Right renal cortex interstitium (tissue), 3 donors: ENCODE results near the gene MSMB. TPM values are rescaled to one million over a fixed set of nuclear protein-coding genes. Genes with fewer than 3 reads are reported as not detected.
"Not testable (repeated sequence)": the region's sequence is repeated elsewhere in the genome, so short reads cannot be mapped to it uniquely, and the experiment has no call there.

ENCODE experiments used
- DNase-seq, 3 donors: peaks; one replicate each; pipeline ENCODE4 v3.0.0-alpha.2; 2013; ENCODE audit warnings: low read depth in 3 of 3, low spot score in 2 of 3
- polyA plus RNA-seq, 3 donors: library from polyadenylated mRNA; unstranded; fragments of 120-200 nt; gene quantifications; one replicate each; pipeline ENCODE4 v1.2.1, GENCODE V29; 2013; ENCODE audit not compliant: insufficient read length in 3 of 3

Gene MSMB, protein sequence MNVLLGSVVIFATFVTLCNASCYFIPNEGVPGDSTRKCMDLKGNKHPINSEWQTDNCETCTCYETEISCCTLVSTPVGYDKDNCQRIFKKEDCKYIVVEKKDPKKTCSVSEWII
- polyA plus RNA-seq, result not detected

DNA sequence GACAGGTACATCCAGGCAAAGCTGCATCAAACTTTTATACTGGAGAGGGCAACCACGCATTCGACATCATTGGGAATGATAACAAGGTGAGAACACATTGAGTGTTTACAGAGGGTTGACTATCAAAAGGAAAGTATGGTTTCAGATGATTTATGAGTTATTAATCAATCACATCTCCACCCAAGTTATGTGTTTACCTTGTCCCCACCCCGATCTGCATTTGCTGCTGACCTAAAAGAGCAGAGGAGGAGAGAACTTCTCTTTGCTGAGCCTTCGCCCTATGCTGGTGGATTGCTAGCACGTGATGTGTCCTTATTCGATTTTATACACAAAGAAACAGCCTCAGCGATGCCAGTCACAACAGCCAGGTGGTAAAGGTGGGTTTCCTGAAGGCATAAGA, at the start of gene MSMB:
Gene MSMB, minus strand, starts transcription at position 9 of the 400 bp plus-strand sequence. CDS start 32 bp downstream, outside the sequence.
- DNase-seq, result no peak

DNA sequence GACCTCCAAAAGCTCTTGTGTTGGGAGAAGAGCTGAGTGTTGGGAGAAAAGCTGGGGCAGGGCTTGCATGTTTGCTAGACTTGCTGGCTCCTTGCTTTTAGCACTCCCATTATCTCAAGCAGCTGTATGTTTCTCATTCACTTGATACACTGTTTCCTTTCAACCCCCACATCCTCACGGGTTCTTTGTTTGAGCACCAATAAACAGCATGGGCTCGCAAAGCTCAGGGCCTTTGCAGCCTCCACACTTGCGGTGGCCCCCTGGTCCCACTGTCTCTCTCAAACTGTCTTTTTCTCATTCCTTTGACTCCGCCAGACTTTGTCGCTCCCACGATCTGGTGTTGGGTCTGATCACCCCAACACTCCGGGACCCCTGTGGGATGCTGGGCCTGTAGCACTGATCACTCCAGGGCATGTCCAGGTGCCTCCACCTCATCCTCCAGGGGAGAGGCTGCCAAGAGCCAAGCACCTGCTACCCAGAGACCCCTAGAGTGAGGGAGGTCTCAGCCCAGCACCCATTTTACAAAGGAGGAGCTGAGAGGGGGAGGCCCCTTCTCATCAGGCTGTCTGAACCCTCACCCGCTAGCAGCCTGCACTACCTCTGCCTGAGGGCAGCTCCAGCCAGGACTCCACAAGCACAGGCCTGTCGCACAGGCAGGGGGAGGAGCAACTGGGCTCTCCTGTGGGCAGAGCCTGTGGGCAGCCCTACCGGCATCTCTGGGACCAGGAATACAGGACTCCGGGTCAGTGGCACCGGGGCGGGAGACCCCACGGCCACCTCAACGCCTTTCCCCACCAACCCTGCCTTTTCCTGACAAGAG, 49.1 kb upstream of the MSMB start:
- DNase-seq, result no peak

DNA sequence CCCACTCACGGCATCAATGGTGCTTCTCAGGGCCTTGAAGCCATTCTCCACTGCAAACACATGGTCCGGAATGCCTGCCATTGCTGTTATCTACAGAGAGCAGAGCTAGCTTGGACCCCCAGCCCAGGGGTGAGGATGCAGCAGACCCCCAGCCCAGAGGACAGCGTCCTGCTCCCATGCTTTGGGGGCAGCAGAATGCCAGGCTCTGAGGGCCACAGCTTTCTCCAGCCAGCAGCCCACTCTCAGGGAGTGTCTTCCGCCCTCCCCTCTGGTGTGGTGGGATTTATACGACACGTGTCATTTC, 48.1 kb upstream of the MSMB start:
- no peak for DNase-seq

DNA sequence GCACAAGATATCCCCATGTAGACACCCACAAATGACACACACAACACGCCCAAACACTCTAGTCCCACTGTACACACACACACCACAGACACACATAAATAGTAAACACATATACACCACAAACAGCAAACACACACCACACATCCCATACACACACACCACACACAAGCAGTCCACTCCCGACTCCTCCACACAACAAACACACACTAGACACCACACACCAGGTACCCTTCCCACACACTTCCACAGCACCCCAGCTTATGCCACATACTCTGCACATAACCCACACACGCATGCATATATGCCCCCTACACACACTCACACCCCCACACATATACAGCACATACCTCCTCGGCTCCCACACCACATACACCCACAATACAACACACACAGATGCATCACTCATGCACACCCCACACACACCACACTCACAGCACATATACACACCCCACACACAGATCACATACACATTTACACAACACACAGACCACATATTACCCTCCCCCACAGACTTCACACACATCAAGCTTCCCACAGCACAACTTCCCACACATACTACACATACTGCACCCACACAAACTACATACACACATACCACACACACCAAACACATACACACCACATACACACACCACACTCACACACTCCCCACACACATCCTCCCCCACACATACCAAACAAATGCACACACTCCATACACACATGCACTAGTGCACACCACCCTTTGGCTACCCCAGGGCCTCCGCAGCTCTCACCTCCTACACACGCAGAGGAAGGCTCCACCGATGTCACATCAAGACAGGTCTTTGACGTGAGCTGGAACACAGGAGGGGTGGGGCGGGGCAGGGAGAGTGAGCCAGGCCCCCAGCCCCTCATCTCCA, 47.5 kb upstream of the MSMB start:
- DNase-seq, result not testable (repeated sequence)

DNA sequence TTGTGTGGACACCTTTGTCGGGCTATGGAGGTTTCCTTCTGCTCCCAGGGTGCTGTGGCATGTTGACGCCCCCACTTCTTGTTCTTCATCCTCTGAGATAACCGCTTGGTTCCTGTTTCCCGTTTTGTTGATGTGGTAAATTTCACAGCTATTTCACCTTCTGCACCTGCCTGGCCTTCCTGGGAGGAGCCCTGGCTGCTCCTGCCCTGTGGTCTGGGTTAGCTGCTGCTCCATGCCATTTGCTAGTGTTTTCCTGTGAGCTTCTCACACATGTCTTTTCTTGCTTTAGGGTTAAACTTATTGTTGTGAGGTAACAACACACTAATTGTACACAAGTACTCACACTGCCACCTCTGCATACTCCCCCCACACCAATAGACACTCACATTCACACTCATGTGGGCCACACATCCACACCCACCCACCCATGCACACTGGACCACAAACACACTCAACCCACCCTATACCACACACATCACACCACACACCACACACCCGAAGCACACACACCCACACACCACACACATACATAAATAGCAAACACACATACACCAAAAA, 46.5 kb upstream of the MSMB start:
- no peak for DNase-seq

DNA sequence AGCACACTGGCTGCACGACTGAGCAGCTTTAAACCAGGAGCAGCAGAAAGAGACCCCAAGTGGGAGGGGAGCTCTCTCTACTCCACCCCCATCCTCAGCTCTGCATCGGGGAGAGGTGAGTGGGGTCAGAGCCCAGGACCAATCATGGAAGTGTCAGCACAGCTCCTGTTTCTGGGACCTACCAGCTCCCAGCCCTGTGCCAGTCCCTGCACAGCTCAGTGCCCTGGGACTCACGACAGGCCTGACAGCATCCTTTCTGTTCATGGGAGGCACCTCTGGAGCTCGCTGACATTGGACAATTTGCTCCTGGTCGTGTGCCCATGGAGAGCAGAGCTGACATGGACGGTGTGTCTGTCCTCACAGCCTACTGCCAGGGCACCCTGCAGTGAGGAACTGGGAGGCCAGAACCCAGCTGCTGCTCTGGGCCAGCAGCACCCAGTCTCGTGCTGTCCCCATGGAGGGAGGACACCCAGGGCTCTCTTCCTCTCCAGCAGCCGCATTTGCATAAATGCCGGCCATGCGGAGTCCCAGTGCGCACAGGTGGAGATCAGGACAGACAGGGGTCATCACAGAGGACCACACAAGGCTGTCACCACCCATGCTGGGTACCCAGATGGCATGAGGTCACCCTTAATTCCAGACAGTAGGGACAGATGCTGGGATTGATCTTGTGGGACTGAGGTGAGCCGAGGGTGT, 45.9 kb upstream of the MSMB start:
- no peak for DNase-seq

DNA sequence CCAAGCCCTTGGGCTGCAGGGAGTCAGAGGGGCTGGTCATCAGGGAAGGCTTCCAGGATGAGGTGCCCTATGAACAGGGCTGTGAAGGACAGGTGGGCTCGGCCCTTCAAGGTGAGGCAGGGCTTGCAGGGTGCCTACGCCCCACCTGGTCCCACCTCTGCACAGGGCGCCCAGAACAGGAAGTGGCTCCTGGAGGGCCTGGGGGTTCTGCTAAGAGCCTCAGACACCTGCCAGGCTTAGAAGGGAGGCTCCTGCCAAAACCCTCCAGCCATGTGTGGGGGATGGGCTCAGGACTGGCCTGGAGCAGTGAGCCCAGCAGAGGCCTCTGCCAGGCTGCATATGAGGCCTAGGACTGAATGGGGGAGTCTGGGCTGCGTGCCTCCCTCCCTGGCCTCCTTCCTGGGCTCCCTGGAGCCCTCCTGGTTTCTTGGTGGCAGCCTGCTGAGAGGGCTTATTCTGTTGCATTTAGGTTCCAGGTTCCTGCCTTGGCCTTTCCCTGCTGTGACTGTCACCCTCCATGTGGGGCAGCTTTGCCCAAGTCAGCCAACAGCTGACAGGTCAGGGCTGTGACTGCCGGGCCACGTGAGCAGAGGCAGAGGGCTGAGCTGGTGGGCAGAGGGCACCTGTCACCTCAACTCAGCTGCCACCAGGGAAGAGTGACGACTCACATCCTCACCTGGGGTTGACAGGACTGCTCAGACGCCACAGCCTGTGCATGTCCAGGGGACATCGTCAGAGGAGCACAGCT, 45.2 kb upstream of the MSMB start:
- DNase-seq, result no peak

DNA sequence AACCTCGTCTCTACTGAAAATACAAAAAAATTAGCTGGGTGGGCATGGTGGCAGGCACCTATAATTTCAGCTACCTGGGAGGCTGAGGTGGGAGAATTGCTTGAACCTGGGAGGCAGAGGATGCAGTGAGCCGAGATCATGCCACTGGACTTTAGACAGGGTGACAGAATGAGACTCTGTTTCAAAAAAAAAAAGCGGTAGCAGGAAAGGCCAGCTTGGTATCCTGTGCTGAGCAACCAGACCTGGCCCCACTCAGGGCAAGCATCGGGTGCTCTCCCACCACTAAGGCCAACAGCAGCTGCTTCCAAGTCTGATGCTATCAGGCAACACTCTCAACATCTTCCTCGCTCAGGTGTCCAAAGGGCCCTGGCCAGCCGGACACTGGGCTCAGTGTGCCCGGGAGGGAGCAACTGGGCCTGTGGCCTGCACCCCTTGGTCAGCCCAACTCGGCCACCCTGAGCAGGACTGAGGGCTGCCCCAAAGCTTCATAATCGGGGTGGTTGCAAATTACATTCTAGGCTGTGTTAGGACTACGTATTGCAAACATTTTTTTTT, 44.3 kb upstream of the MSMB start:
- no peak for DNase-seq

DNA sequence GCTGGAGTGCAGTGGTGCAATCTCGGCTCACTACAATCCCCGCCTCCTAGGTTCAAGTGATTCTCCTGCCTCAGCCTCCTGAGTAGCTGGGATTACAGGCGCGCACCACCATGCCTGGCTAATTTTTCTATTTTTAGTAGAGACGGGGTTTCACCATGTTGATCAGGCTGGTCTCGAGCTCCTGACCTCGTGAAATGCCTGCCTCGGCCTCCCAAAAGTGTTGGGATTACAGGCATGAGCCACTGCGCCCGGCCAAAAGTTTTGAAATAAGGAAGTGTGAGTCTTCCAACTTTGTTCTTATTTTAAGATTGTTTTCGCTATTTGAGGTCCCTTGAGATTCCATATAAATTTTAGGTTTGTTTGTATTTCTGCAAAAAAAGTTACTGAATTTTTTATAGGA, 41.3 kb upstream of the MSMB start:
- not testable (repeated sequence) for DNase-seq

DNA sequence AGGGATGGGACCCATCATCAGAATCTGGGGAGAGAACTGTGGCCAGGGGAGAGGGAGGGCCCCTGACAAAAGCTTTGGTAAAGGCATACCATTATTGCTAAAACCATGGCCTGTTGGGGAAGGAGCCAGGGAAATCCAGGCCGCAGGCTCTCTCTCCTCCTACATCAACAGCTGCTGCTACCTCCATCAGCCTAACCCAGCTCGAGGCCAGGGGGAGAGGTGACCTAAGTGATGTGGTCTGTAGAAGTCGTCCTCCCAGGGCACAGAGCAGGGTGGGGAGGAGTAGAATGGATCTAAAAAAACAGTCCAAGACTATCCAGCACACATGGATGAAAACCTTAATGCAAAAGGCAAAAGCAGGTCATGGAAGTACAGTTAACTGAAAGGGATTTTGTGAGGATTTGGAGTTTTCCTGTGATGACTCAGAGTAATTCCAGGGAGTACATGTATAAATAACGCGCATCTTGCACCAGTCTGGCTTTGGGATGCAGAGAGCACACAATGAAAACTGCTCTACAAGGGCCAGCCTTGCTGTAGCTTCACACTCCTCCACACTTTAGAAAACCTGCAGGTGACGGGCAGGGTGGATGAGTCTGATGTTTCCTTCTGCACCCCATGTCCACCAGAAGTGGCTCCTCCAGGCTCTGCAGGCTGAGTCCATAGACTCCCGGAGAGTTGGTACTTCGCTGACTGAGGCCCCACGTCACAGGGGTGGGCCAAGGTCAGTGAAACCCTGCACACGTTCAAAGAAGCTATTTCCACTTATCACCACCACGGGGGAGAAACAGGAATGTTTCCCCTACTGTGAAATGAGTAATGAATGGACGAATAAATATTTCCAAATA, 38.5 kb upstream of the MSMB start:
- no peak for DNase-seq

DNA sequence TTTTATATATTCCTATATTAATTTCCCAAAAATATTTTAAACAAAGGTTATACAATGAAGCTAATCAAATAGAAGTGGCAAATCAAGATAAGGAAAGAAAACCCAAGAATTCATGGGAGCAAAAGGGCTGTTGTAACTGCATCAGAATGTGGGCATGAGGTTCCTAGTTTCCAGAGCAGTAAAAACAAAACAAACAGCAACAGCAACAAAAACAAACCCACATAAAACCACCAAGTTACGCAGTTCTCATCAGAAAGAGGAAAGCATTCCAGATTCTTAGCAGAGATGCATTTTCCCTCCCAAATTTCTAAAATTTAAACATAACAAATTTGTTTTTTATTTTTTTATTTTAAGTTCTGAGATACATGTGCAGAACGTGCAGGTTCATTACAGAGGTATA, 34.8 kb upstream of the MSMB start:
- no peak for DNase-seq

DNA sequence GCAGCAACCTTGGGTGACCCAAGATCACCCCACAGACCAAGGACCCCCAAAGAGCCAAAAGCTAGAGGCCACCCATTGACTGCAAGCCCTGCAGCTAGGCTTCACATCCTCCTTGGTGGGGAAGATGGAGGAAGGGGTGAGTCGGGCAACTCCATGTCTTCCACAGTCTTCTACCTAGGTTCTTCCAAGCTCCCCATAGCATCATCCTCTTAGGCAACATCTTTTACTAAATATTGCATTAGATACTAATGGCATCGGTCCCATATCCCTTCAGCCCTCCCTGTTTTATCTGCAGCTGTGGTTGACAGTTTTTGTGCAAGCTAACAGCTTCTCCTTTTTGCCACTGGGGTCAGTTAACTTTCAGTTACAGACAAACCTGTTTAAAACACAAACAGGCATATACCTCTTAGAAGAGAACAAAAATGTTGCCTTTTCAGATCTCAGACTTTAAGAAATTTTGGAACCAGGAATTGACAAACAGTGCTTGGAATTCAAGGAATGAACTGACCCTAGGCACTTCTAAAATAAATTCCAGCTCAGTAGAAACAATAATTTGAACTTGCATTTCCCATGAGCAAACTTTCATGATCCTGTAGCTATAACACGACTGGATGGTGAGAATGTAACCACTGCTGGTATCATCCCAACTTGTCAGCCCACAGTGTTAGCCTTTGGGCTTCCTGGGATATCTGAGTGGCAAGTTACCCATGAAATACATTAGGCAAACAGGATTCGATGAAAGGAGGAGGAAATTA, 33.9 kb upstream of the MSMB start:
- no peak for DNase-seq

DNA sequence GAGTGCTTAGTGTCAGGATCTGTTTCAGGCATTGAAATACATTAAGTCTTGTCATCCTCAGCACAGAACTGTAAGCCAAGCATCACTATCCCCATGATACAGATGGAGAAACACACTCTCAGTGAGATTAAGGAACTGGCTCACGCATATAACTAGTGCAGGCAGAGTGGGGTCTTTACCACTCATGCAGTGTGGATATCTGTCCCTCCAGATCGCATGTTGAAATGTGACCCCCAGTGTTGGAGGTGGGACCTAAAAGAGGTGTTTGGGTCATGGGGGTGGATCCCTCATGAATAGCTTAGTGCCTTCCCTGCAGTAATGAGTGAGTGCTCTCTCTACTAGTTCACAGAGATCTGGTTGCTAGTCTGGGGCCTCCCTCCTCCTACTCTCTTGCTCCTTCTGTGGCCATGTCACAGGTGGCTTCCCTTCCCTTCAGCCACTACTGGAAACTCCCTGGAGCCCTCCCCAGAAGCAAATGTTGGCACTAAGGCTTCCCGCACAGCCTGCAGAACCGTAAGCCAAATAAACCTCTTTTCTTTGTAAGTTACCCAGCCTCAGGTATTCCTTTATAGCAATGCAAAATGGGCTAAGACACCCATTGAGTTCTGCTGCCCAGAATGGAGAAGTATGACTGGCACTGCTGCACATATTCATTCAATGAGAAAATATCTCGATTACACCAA, 31.8 kb upstream of the MSMB start:
- no peak for DNase-seq

DNA sequence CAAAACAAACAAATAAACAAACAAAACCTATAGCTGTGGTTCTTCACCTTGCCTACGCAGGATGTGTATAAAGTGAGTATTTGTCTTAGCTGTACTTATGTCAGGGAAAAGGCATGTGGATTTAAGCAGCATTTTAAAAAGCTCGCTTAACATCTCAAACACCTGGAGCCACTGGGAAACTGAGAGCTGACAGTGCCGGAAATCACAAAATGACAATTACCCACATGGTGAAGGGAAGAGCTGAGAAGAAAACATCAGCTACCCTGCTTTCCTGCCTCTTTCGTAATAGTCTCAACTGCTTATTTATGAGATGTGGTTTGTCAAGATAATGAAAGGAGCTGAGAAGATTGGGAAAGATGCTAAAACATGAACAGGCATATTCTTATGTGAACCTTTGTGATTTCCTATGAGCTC, 31.1 kb upstream of the MSMB start:
- DNase-seq, result no peak

DNA sequence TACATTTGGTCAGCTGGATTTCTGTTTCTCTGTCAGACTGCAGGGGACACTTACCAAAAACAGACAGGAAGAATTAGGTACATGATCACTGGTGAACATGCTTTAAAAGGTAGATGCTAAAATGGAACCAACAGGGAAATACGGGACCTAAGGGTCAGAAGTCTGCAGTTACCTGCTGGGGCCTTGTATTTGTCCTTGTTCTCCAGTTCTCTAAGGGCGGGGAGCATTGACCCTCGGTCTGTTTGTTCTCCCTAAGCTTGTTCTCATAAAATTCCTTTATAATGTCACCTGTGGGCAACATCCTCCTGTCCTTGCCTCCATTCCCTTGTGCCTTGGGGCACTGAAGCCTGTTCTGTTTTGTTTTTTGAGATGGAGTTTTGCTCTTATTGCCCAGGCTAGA, 29.8 kb upstream of the MSMB start:
- DNase-seq, result no peak

DNA sequence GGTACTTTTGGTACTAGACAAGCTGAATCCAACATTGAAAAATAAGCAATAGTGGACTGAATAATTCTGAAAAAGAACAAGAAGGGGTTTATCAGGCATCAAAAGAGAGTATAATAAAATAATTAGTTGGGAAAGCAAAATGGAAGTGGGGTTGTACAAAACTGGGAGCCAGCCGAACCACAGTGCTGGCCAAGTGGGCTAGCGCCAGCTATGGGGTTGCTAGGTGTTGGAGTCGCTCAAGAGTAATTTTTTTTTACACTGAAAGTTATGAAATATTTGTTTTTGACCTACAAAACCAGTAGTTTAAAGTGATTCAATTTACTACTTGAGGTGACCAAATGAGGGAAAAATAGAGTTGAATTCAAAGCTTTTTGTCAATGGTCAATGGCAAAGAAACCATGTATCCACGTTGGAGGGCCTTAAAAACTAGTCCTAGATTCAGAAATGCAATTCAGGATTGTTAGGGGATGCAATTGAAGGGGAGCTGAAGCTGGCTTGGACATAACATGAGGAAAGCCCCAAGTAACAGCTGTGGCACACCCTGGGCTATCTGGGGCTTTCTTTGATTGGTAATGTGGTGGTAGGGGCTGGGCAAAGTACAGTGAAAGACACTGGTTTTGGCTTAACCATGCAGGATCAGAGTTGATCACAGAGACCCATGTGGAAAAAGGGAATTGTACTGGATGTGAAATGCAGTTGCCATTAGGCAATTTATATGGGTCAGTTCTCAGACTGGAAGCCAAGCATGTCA, 28.3 kb upstream of the MSMB start:
- no peak for DNase-seq

DNA sequence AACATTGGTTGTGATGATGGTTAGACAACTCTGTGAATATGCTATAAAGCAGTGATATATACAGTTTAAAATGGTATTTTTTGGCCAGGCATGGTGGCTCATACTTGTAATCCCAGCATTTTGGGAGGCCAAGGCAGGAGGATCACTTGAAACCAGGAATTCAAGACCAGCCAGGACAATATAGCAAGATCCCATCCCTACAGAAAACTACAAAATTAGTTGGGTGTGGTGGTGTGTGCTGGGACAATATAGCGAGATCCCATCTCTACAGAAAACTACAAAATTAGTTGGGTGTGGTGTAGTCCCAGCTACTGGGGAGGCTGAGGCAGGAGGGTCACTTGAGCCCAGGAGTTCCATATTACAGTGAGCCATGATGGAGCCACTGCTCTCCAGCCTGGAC, 27.5 kb upstream of the MSMB start:
- DNase-seq, result no peak
